Measurements from ENCODE around the gene PTGDS. TPM values are rescaled to one million over a fixed set of nuclear protein-coding genes. Genes with fewer than 3 reads are reported as not detected.

PTGDS gene
- total and polyA plus RNA-seq, 3 experiments from 2014 or later, result 0.24 to 5.5 (median 0.49) TPM

- H3K36me3 Mint-ChIP-seq, result no peaks in the 10 kb centered on the region
These were observed 6.5 kb downstream of the PTGDS start for GRCh38 chr9:136983656-136984314.

GRCh38 chr9:136984464-136985026, 7.2 kb downstream of the PTGDS start:
- H3K27me3 Mint-ChIP-seq, result peaks cover 10 to 14% of the 10 kb centered on the region in 2 donors
- H3K27ac Mint-ChIP-seq, result peak overlapping the region in 2 of 8 donors; percentile 22 to 32
- no peak for DNase-seq
- Histone ChIP-seq H3K27ac (ENCODE audit: low read depth, low read length) (no peak overlapping the region), H3K36me3 (ENCODE audit: insufficient read depth, low read length) (no peaks in the 10 kb centered on the region), H3K4me1 (ENCODE audit: insufficient read depth, low read length) (no peaks in the 10 kb centered on the region), H3K27me3 (ENCODE audit: insufficient read depth, low read length, poor library complexity, severe bottlenecking) (no peaks in the 10 kb centered on the region), H3K9me3 (ENCODE audit: low read length) (no peaks in the 10 kb centered on the region), H3K4me3 (ENCODE audit: low read length) (no peak overlapping the region)
- POLR2A ChIA-PET, result interaction anchor here (0.8 to 1.3 kb wide), 3 partner anchors 12 to 24 kb away, joined by 4 to 6 read pairs (median 4); no protein-coding TSS in a partner anchor
- peak overlapping the region in 3 of 7 donors; percentile 9 to 63 (median 56) for H3K4me3 Mint-ChIP-seq
- CTCF ChIA-PET, result interaction anchor here (1.0 to 1.4 kb wide), 5 partner anchors 10 to 44 kb away, joined by 3 to 9 read pairs (median 4); partner anchors contain the start of genes C8G, CLIC3 and FBXW5
- H3K4me1 Mint-ChIP-seq, result peaks cover 5 to 23% (median 6%) of the 10 kb centered on the region in 3 donors
- H3K9me3 Mint-ChIP-seq, result no peaks in the 10 kb centered on the region
- no peaks in the 10 kb centered on the region for H3K36me3 Mint-ChIP-seq

More at GRCh38 chr9:136983656-136984314, 6.5 kb downstream of the PTGDS start:
- Histone ChIP-seq H3K36me3 (ENCODE audit: insufficient read depth, low read length) (no peaks in the 10 kb centered on the region), H3K27ac (ENCODE audit: low read depth, low read length) (no peak overlapping the region), H3K4me3 (ENCODE audit: low read length) (no peak overlapping the region), H3K4me1 (ENCODE audit: insufficient read depth, low read length) (no peaks in the 10 kb centered on the region), H3K9me3 (ENCODE audit: low read length) (no peaks in the 10 kb centered on the region), H3K27me3 (ENCODE audit: insufficient read depth, low read length, poor library complexity, severe bottlenecking) (no peaks in the 10 kb centered on the region)
- Mint-ChIP-seq H3K9me3 (no peaks in the 10 kb centered on the region), H3K27ac (peak overlapping the region in 3 of 8 donors; percentile 0 to 68 (median 1)), H3K4me3 (peak overlapping the region in 4 of 7 donors; percentile 11 to 52 (median 24)), H3K4me1 (peaks cover 5 to 23% (median 7%) of the 10 kb centered on the region in 3 donors), H3K27me3 (peaks cover 10 to 14% of the 10 kb centered on the region in 2 donors)
- POLR2A ChIA-PET, result no interaction called here
- DNase-seq, result no peak
- CTCF ChIA-PET, result no interaction called here

- H3K4me3 Mint-ChIP-seq, result peak overlapping the region in 4 of 7 donors; percentile 9 to 63 (median 44)
These were observed 7.8 kb downstream of the PTGDS start for GRCh38 chr9:136985027-136985602.

GRCh38 chr9:136985853-136986252, 8.5 kb downstream of the PTGDS start:
- Mint-ChIP-seq H3K4me1 (peaks cover 8 to 23% (median 8%) of the 10 kb centered on the region in 3 donors), H3K36me3 (no peaks in the 10 kb centered on the region), H3K27me3 (peaks cover 7 to 14% of the 10 kb centered on the region in 2 donors), H3K27ac (peak overlapping the region in 1 of 8 donors; percentile 47), H3K9me3 (no peaks in the 10 kb centered on the region), H3K4me3 (peak overlapping the region in 3 of 7 donors; percentile 44 to 61 (median 51))
- Histone ChIP-seq H3K4me1 (ENCODE audit: insufficient read depth, low read length) (no peaks in the 10 kb centered on the region), H3K4me3 (ENCODE audit: low read length) (no peak overlapping the region), H3K9me3 (ENCODE audit: low read length) (no peaks in the 10 kb centered on the region), H3K36me3 (ENCODE audit: insufficient read depth, low read length) (no peaks in the 10 kb centered on the region), H3K27me3 (ENCODE audit: insufficient read depth, low read length, poor library complexity, severe bottlenecking) (no peaks in the 10 kb centered on the region), H3K27ac (ENCODE audit: low read depth, low read length) (no peak overlapping the region)
- ChIA-PET POLR2A (interaction anchor here (0.8 to 1.2 kb wide), 2 partner anchors 10 to 11 kb away, joined by 3 read pairs; partner anchors contain the start of gene CLIC3), CTCF (interaction anchor here (0.7 to 1.8 kb wide), 6 partner anchors 10 to 199 kb away, joined by 3 to 6 read pairs (median 3); partner anchors contain the start of gene CLIC3)
- DNase-seq, result no peak

More at GRCh38 chr9:136985027-136985602, 7.8 kb downstream of the PTGDS start:
- Histone ChIP-seq H3K27ac (ENCODE audit: low read depth, low read length) (no peak overlapping the region), H3K36me3 (ENCODE audit: insufficient read depth, low read length) (no peaks in the 10 kb centered on the region), H3K4me1 (ENCODE audit: insufficient read depth, low read length) (no peaks in the 10 kb centered on the region), H3K4me3 (ENCODE audit: low read length) (no peak overlapping the region), H3K9me3 (ENCODE audit: low read length) (no peaks in the 10 kb centered on the region), H3K27me3 (ENCODE audit: insufficient read depth, low read length, poor library complexity, severe bottlenecking) (no peaks in the 10 kb centered on the region)
- ChIA-PET POLR2A (interaction anchor here (0.8 to 1.3 kb wide), 4 partner anchors 10 to 25 kb away, joined by 3 to 6 read pairs (median 4); no protein-coding TSS in a partner anchor), CTCF (interaction anchor here (0.7 to 1.4 kb wide), 9 partner anchors 9 to 198 kb away, joined by 3 to 9 read pairs (median 3); partner anchors contain the start of genes C8G, CLIC3 and FBXW5)
- Mint-ChIP-seq H3K27ac (peak overlapping the region in 1 of 8 donors; percentile 22), H3K27me3 (peaks cover 10 to 14% of the 10 kb centered on the region in 2 donors), H3K4me1 (peaks cover 5 to 23% (median 5%) of the 10 kb centered on the region in 3 donors), H3K36me3 (no peaks in the 10 kb centered on the region), H3K9me3 (no peaks in the 10 kb centered on the region)
- peak in 1 of 5 donors; percentile 29 for DNase-seq

- Mint-ChIP-seq H3K27me3 (peaks cover 5 to 11% of the 10 kb centered on the region in 2 donors), H3K9me3 (no peaks in the 10 kb centered on the region), H3K36me3 (peaks cover 0 to 10% (median 0%) of the 10 kb centered on the region in 3 donors), H3K4me1 (peaks cover 14 to 42% (median 15%) of the 10 kb centered on the region in 3 donors), H3K4me3 (peak overlapping the region in 1 of 7 donors; percentile 65), H3K27ac (peak overlapping the region in 2 of 8 donors; percentile 45 to 52)
- Histone ChIP-seq H3K36me3 (ENCODE audit: insufficient read depth, low read length) (no peaks in the 10 kb centered on the region), H3K4me3 (ENCODE audit: low read length) (no peak overlapping the region), H3K27ac (ENCODE audit: low read depth, low read length) (no peak overlapping the region), H3K4me1 (ENCODE audit: insufficient read depth, low read length) (peaks cover 10% of the 10 kb centered on the region), H3K27me3 (ENCODE audit: insufficient read depth, low read length, poor library complexity, severe bottlenecking) (no peaks in the 10 kb centered on the region), H3K9me3 (ENCODE audit: low read length) (no peaks in the 10 kb centered on the region)
- CTCF ChIA-PET, result interaction anchor here (0.9 to 1.6 kb wide), 5 partner anchors 13 to 198 kb away, joined by 3 to 6 read pairs (median 3); partner anchors contain the start of gene TMEM141
- no peak for DNase-seq
- POLR2A ChIA-PET, result interaction anchor here (0.7 to 2.5 kb wide), 2 partner anchors 14 to 252 kb away, joined by 4 to 6 read pairs; no protein-coding TSS in a partner anchor
These were observed 11.6 kb downstream of the PTGDS start for GRCh38 chr9:136988872-136989271.

GRCh38 chr9:136990242-136990911, 13.1 kb downstream of the PTGDS start:
- no peak overlapping the region for H3K4me3 ChIP-seq (ENCODE audit: low read length)
- H3K27me3 Mint-ChIP-seq, result peaks cover 3 to 8% of the 10 kb centered on the region in 2 donors
- H3K27me3 ChIP-seq (ENCODE audit: insufficient read depth, low read length, poor library complexity, severe bottlenecking), result no peaks in the 10 kb centered on the region
- H3K9me3 ChIP-seq (ENCODE audit: low read length), result no peaks in the 10 kb centered on the region
- no peak for DNase-seq
- H3K27ac ChIP-seq (ENCODE audit: low read depth, low read length), result no peak overlapping the region
- no peaks in the 10 kb centered on the region for H3K36me3 ChIP-seq (ENCODE audit: insufficient read depth, low read length)
- H3K27ac Mint-ChIP-seq, result peak overlapping the region in 7 of 8 donors; percentile 4 to 98 (median 77)
- H3K4me1 ChIP-seq (ENCODE audit: insufficient read depth, low read length), result peaks cover 13% of the 10 kb centered on the region
- H3K4me1 Mint-ChIP-seq, result peaks cover 14 to 40% (median 15%) of the 10 kb centered on the region in 3 donors
- H3K4me3 Mint-ChIP-seq, result peak overlapping the region in 6 of 7 donors; percentile 73 to 92 (median 78)
- CTCF ChIA-PET, result interaction anchor here (0.8 to 3.9 kb wide), 2 partner anchors 15 to 45 kb away, joined by 4 to 21 read pairs; no protein-coding TSS in a partner anchor
- peaks cover 0 to 14% (median 0%) of the 10 kb centered on the region in 3 donors for H3K36me3 Mint-ChIP-seq
- H3K9me3 Mint-ChIP-seq, result no peaks in the 10 kb centered on the region
- POLR2A ChIA-PET, result interaction anchor here (0.6 kb wide), 1 partner anchor 52 kb away, joined by 8 read pairs; no protein-coding TSS in a partner anchor
